Sigmoid colon (tissue), 4 donors: ENCODE results near the gene ARSB.

Experiments
- EP300 ChIP-seq, 4 donors: sonication (generic); formaldehyde crosslinking; IDR thresholded peaks; one replicate each; pipeline ENCODE4 v1.6.1; 2017; ENCODE audit warnings: antibody characterized with exemption in 4 of 4
- POLR2A ChIP-seq, 2 donors: fragments of 450-650 bp; IDR thresholded peaks; one replicate each; pipeline ENCODE4 v1.6.1; 2016; ENCODE audit warnings: antibody characterized with exemption in 2 of 2, mild to moderate bottlenecking in 2 of 2, moderate library complexity in 2 of 2
- TF ChIP-seq, protein P1 (sequence below), 4 experiments: fragments of 450-650 bp in 3 of 4; fragments of 200-600 bp in 1 of 4; IDR thresholded peaks; one replicate each; pipeline ENCODE4 v1.5.1; 2016 to 2019; ENCODE audit warnings: antibody characterized with exemption in 4 of 4, mild to moderate bottlenecking in 3 of 4, moderate library complexity in 2 of 4

DNA sequence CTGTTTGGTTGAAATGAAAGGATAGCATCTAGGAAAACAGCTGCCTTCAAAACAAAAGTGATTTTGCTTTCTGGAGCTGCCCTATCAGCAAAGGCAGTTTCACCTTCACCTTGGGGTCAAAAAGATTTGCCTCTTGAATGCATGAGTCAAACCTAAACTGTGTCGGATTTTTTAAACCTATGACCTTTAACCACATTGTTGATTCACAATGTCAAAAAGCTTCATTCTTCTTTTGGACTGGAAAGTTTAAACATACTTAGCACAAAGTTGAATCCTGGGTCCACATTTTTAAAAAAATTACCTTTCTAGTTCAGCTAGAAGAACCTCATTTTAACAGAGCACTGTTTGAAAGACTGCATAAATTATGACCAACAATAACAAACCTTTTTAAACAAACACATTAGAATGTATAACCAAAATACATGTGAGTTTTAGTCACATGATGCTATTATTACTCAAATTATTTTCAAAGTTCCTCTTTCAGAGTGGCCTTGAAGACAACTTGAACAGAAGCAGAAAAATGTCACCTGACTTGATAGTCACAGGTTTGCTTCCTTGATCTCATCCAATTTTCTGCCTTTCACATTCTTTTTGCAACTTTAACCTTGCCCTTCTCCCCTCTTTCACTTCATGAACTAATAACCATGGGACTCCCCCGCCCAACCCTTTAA, 226.8 kb downstream of the ARSB start:
- TF ChIP-seq POLR2A (IDR thresholded peaks at IDR 0.05) (no peak), EP300 (IDR thresholded peaks at IDR 0.05) (no peak)
- TF ChIP-seq, protein P1, sequence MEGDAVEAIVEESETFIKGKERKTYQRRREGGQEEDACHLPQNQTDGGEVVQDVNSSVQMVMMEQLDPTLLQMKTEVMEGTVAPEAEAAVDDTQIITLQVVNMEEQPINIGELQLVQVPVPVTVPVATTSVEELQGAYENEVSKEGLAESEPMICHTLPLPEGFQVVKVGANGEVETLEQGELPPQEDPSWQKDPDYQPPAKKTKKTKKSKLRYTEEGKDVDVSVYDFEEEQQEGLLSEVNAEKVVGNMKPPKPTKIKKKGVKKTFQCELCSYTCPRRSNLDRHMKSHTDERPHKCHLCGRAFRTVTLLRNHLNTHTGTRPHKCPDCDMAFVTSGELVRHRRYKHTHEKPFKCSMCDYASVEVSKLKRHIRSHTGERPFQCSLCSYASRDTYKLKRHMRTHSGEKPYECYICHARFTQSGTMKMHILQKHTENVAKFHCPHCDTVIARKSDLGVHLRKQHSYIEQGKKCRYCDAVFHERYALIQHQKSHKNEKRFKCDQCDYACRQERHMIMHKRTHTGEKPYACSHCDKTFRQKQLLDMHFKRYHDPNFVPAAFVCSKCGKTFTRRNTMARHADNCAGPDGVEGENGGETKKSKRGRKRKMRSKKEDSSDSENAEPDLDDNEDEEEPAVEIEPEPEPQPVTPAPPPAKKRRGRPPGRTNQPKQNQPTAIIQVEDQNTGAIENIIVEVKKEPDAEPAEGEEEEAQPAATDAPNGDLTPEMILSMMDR (IDR thresholded peaks at IDR 0.05), result no peak
